Chondrocyte (in vitro differentiated cells): ENCODE measurements around the gene TIMMDC1. TPM values are rescaled to one million over a fixed set of nuclear protein-coding genes. Genes with fewer than 3 reads are reported as not detected.
"Not testable (repeated sequence)": the region's sequence is repeated elsewhere in the genome, so short reads cannot be mapped to it uniquely, and the experiment has no call there.

Experiments
- DNase-seq: peaks from one replicate; pipeline ENCODE4 v3.0.0; 2021; ENCODE audit warnings: mixed read lengths, low spot score
- H3K27ac Mint-ChIP-seq: one replicate; pipeline ENCODE4 v1.8.0; 2021; ENCODE audit warnings: mild to moderate bottlenecking, moderate library complexity, mixed read lengths; ENCODE audit not compliant: unreplicated experiment
- H3K27me3 Mint-ChIP-seq: 2 replicates; pipeline ENCODE4 v1.8.0; 2021; ENCODE audit warnings: low read depth, mixed read lengths
- H3K36me3 Mint-ChIP-seq: 2 replicates; pipeline ENCODE4 v1.8.0; 2021; ENCODE audit warnings: low read depth, mixed read lengths
- H3K4me1 Mint-ChIP-seq: 2 replicates; pipeline ENCODE4 v1.8.0; 2021; ENCODE audit warnings: low read depth, mild to moderate bottlenecking, mixed read lengths
- H3K4me3 Mint-ChIP-seq: one replicate; pipeline ENCODE4 v1.8.0; 2021; ENCODE audit warnings: mild to moderate bottlenecking, moderate library complexity, mixed read lengths; ENCODE audit not compliant: unreplicated experiment
- H3K9me3 Mint-ChIP-seq: 2 replicates; pipeline ENCODE4 v1.8.0; 2021; ENCODE audit warnings: low read depth, mixed read lengths
- CTCF ChIP-seq: fragments of 200-600 bp; sonication (generic); IDR thresholded peaks from 2 replicates; pipeline ENCODE4 v1.5.0; 2021; ENCODE audit warnings: antibody characterized with exemption, mild to moderate bottlenecking, moderate library complexity
- total RNA-seq: library from RNA; stranded (reverse); gene quantifications from 3 replicates; pipeline ENCODE4 v1.2.1, GENCODE V29; 2021

TIMMDC1 gene
- total RNA-seq, 1 donor from 2014 or later, result 94.8 TPM

DNA sequence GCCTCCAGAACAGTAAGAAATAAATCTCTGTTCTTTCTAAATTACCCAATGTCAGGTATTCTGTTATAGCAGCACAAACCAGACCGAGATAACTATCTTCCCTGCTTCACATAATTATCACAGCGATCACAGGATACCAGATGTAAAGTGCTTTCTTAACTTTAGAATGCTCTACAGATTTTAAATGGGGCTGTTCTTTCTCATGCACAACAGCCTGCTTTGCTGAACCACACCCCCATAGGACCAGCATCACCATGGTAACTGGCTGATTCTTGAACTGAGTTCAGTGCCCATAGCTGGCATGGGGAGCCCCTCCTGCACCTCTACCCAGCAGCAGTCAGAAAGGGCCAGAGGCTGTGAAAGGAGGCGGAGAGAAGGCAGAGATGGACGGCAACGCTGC is 53.3 kb downstream of the TIMMDC1 start:
- Mint-ChIP-seq H3K27me3 (peaks cover 2% of the 10 kb centered on the region), H3K27ac (no peak overlapping the region), H3K9me3 (no peaks in the 10 kb centered on the region), H3K4me1 (no peaks in the 10 kb centered on the region), H3K4me3 (no peak overlapping the region), H3K36me3 (no peaks in the 10 kb centered on the region)
- DNase-seq, result no peak
- TF ChIP-seq CTCF, result no peak

DNA sequence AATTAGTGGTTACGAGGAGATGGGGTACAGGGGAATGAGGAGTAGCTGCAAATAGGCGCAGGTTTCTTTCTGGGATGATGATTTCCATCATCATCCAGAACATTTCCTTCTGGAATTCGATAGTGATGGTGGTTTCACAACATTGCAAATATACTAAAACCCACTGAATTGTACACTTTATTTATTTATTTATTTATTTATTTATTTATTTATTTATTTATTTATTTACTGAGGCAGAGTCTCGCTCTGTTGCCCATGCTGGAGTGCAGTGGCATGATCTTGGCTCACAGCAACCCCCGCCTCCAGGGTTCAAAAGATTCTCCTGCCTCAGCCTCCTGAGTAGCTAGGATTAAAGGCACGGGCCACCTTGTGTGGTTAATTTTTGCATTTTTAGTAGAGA is 54.6 kb downstream of the TIMMDC1 start:
- not testable (repeated sequence) for H3K9me3 Mint-ChIP-seq, H3K27ac Mint-ChIP-seq, H3K4me3 Mint-ChIP-seq, H3K4me1 Mint-ChIP-seq, DNase-seq, H3K36me3 Mint-ChIP-seq, H3K27me3 Mint-ChIP-seq

GRCh38 chr3:119553823-119554415 is 55.6 kb downstream of the TIMMDC1 start:
- TF ChIP-seq CTCF, result no peak
- DNase-seq, result no peak
- Mint-ChIP-seq H3K27ac (no peak overlapping the region), H3K4me3 (no peak overlapping the region), H3K4me1 (no peaks in the 10 kb centered on the region), H3K27me3 (peaks cover 2% of the 10 kb centered on the region), H3K9me3 (no peaks in the 10 kb centered on the region), H3K36me3 (no peaks in the 10 kb centered on the region)

DNA sequence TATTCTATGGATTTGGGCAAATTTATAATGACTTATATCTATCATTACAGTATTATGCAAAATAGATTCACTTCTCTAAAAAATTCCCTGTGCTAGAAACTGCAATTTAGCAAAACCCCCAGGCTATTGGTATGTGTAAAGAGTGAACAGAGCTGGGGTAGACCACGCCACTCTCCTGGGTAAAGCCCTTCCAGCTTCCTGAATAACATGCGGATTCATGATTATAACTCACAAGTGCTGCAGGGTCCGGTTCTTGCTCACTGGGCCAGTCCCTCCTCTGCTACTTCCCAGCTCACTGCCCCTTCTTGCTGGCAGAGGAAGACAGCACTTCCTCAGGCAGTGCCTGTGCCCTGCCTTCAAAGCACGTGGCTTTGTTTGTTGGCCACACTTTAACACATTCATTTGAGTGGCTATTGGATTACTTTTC is 57.0 kb downstream of the TIMMDC1 start:
- no peak overlapping the region for H3K4me3 Mint-ChIP-seq
- peaks cover 3% of the 10 kb centered on the region for H3K4me1 Mint-ChIP-seq
- H3K36me3 Mint-ChIP-seq, result no peaks in the 10 kb centered on the region
- peaks cover 2% of the 10 kb centered on the region for H3K27me3 Mint-ChIP-seq
- no peak for TF ChIP-seq CTCF
- H3K9me3 Mint-ChIP-seq, result no peaks in the 10 kb centered on the region
- no peak overlapping the region for H3K27ac Mint-ChIP-seq
- DNase-seq, result no peak

DNA sequence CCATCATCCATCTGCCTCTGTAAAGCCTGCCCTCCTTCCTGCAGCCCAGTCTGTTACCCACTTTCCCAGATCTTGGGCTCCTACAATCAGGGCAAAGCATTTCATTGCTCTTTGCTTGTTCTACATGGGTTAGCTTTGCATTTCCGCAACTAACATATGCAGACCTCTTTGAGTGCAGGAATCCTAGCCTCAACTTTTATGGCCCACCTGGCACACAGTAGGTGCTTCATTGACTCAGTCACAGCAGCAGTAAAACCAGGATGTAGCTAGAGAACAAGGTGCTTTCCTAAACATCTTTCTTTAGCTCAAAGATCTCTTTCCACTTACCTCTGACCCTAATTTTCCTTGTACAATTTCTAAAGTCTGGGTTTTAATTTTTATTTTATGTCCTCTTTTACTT is 57.6 kb downstream of the TIMMDC1 start:
- DNase-seq, result no peak
- no peaks in the 10 kb centered on the region for H3K36me3 Mint-ChIP-seq
- H3K9me3 Mint-ChIP-seq, result no peaks in the 10 kb centered on the region
- no peak overlapping the region for H3K4me3 Mint-ChIP-seq
- no peak for TF ChIP-seq CTCF
- peaks cover 2% of the 10 kb centered on the region for H3K27me3 Mint-ChIP-seq
- no peak overlapping the region for H3K27ac Mint-ChIP-seq
- H3K4me1 Mint-ChIP-seq, result peaks cover 3% of the 10 kb centered on the region

DNA sequence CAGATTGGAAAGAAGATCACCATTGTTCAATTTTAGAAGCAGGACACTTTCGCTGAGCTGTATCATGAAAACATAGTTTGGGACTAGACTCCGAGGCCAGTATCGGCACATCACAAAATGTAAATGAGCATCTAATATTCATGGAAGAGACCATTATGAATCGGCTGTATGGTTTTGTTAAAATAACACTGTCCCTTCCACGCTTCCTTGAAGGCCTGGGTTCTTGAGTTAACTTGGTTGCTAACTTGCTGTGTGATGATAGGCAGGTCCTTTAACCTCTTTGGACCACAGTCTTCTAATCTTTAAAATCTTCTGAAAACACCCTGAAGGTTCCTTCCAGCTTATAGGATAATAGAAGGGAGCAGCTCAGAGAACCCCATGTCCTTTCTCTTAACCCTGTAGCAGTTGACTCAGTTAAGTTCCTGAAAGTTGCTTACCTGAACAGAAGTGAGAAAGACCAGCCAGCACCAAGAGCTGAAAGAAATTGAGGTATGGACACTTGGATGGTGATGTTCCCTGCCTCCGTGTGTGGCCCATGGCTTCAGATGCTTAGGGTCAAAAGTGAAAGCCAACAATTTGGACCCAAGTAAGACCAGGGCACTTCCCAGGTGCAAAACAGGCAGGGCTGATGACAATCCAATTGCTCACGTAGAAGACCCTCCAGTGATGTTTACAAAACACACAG is 59.0 kb downstream of the TIMMDC1 start:
- peaks cover 3% of the 10 kb centered on the region for H3K4me1 Mint-ChIP-seq
- peaks cover 2% of the 10 kb centered on the region for H3K27me3 Mint-ChIP-seq
- no peak overlapping the region for H3K4me3 Mint-ChIP-seq
- no peaks in the 10 kb centered on the region for H3K36me3 Mint-ChIP-seq
- no peak for DNase-seq
- no peak for TF ChIP-seq CTCF
- no peaks in the 10 kb centered on the region for H3K9me3 Mint-ChIP-seq
- H3K27ac Mint-ChIP-seq, result no peak overlapping the region
